HG02678 (cell line): ENCODE results near the gene HOXD4.

Experiments
- ATAC-seq: cut with Tn5 transposase; IDR thresholded peaks from one replicate; pipeline ENCODE4 v1.9.1; 2021; ENCODE audit warnings: mild to moderate bottlenecking, moderate library complexity; ENCODE audit not compliant: unreplicated experiment

HOXD4 gene

GRCh38 chr2:176187899-176188773, 36.8 kb downstream of the HOXD4 start, which contains the start of gene HOXD1:
HOXD1 (plus strand) TSS chr2:176188668; CDS start chr2:176188802, 134 bp downstream.
- ATAC-seq: no peak

- no peak for ATAC-seq
Measured at GRCh38 chr2:176188774-176189680, 37.7 kb downstream of the HOXD4 start.

GRCh38 chr2:176189681-176190641, 38.6 kb downstream of the HOXD4 start:
- no peak for ATAC-seq

- ATAC-seq: no peak
Measured at GRCh38 chr2:176192351-176192750, 41.0 kb downstream of the HOXD4 start.

- no peak for ATAC-seq
Measured at GRCh38 chr2:176193048-176193447, 41.7 kb downstream of the HOXD4 start.

GRCh38 chr2:176199902-176200301, 48.6 kb downstream of the HOXD4 start:
- ATAC-seq: no peak

- no peak for ATAC-seq
Measured at GRCh38 chr2:176200971-176201370, 49.6 kb downstream of the HOXD4 start.

- no peak for ATAC-seq
Measured at GRCh38 chr2:176202491-176202890, 51.1 kb downstream of the HOXD4 start.
